Endothelial cell of umbilical vein (primary cell): ENCODE measurements around the gene RGPD3. TPM values are rescaled to one million over a fixed set of nuclear protein-coding genes. Genes with fewer than 3 reads are reported as not detected.

Experiments
- BruUV-seq: library from RNA; stranded (reverse); fragments of 400-500 nt; replicated peaks from 2 replicates; lab custom pipeline; 2021; lab: Mats Ljungman, UMichigan
- CTCF ChIA-PET: fragments of 300-600, 350-600 bp; sonication (Branson Sonifier 250); formaldehyde crosslinking; loops from one replicate; lab custom pipeline; 2021; ENCODE audit warnings: antibody characterized with exemption, inconsistent platforms; lab: Charles Lee
- POLR2A ChIA-PET: fragments of 300-600, 350-600 bp; sonication (Branson Sonifier 250); formaldehyde crosslinking; loops from one replicate; lab custom pipeline; 2021; ENCODE audit warnings: antibody characterized with exemption, inconsistent platforms; lab: Charles Lee
- DNase-seq: peaks from one replicate; pipeline ENCODE4 v3.0.0-alpha.2; 2011; ENCODE audit warnings: low read depth, low spot score
- FAIRE-seq: peaks from 2 replicates; lab custom pipeline; 2011; peaks lifted over from hg19 to GRCh38; lab: Jason Lieb, UNC
- H2AFZ ChIP-seq: 2 replicates; pipeline ENCODE4 v1.6.0; 2012; ENCODE audit warnings: low read depth, low read length, control low read depth, inconsistent platforms
- H3K27ac ChIP-seq: 2 replicates; pipeline ENCODE4 v1.5.1; 2011; ENCODE audit warnings: low read depth, mild to moderate bottlenecking, control low read depth, low read length, moderate library complexity; ENCODE audit not compliant: insufficient read depth
- H3K27me3 ChIP-seq, 2 experiments: 2 replicates each; pipeline versions ENCODE4 v1.6.0 to v1.6.1; 2011; ENCODE audit warnings: low read length in 2 of 2, mixed read lengths in 1 of 2; ENCODE audit not compliant: control insufficient read depth in 2 of 2, insufficient read depth in 2 of 2
- H3K36me3 ChIP-seq, 2 experiments: 2 replicates in 1 of 2; 3 replicates in 1 of 2; pipeline ENCODE4 v1.5.1; 2011; ENCODE audit warnings: low read length in 2 of 2, mild to moderate bottlenecking in 1 of 2, moderate library complexity in 1 of 2; ENCODE audit not compliant: control insufficient read depth in 2 of 2, insufficient read depth in 2 of 2; ENCODE audit errors: extremely low read depth in 1 of 2
- H3K4me1 ChIP-seq: 3 replicates; pipeline ENCODE4 v1.5.1; 2011; ENCODE audit warnings: mild to moderate bottlenecking, low read length; ENCODE audit not compliant: control insufficient read depth, insufficient read depth; ENCODE audit errors: extremely low read depth
- H3K4me2 ChIP-seq: 2 replicates; pipeline ENCODE4 v1.6.1; 2011; ENCODE audit warnings: low read length, control low read depth, mixed read lengths; ENCODE audit not compliant: insufficient read depth
- H3K4me3 ChIP-seq, 3 experiments: fragments of 200-600 bp in 1 of 3; sonication (generic), shearing (Covaris generic) in 1 of 3; replicated peaks in 1 of 3; 2 replicates each; pipeline ENCODE4 v1.5.1; 2011 to 2016; ENCODE audit warnings: control low read depth in 3 of 3, low read length in 3 of 3, mild to moderate bottlenecking in 2 of 3, inconsistent platforms in 1 of 3, low read depth in 1 of 3, moderate library complexity in 1 of 3; ENCODE audit not compliant: insufficient read depth in 1 of 3
- H3K79me2 ChIP-seq: 2 replicates; pipeline ENCODE4 v1.6.0; 2012; ENCODE audit warnings: low read length, inconsistent platforms; ENCODE audit not compliant: control insufficient read depth, insufficient read depth
- H3K9ac ChIP-seq: replicated peaks from 2 replicates; pipeline ENCODE3; 2011; ENCODE audit warnings: low read length, control low read depth; ENCODE audit not compliant: insufficient read depth; ENCODE audit errors: extremely low read depth
- H3K9me1 ChIP-seq: replicated peaks from 3 replicates; pipeline ENCODE4 v1.6.0; 2011; ENCODE audit warnings: mild to moderate bottlenecking, low read length; ENCODE audit not compliant: control insufficient read depth, insufficient read depth; ENCODE audit errors: extremely low read depth
- H3K9me3 ChIP-seq: replicated peaks from 2 replicates; pipeline ENCODE4 v1.5.1; 2012; ENCODE audit warnings: low read length, inconsistent platforms; ENCODE audit not compliant: control insufficient read depth, insufficient read depth
- H4K20me1 ChIP-seq: replicated peaks from 2 replicates; pipeline ENCODE3; 2011; ENCODE audit warnings: mild to moderate bottlenecking, low read length; ENCODE audit not compliant: control insufficient read depth, insufficient read depth; ENCODE audit errors: extremely low read depth
- EZH2 ChIP-seq: IDR thresholded peaks from 2 replicates; pipeline ENCODE4 v1.6.1; 2012; ENCODE audit warnings: borderline replicate concordance, low read depth, mild to moderate bottlenecking, moderate library complexity, low read length, inconsistent platforms; ENCODE audit not compliant: severe bottlenecking
- FOS ChIP-seq: IDR thresholded peaks from 2 replicates; pipeline ENCODE4 v1.6.1; 2011; ENCODE audit warnings: mild to moderate bottlenecking, low read length, moderate library complexity, borderline replicate concordance; ENCODE audit not compliant: insufficient read depth
- GATA2 ChIP-seq: IDR thresholded peaks from 2 replicates; pipeline ENCODE4 v1.7.0; 2011; ENCODE audit warnings: low read depth, mild to moderate bottlenecking, moderate library complexity, mixed read lengths, low read length; ENCODE audit not compliant: insufficient read length, insufficient read depth
- JUN ChIP-seq: IDR thresholded peaks from 2 replicates; pipeline ENCODE4 v1.6.1; 2011; ENCODE audit warnings: borderline replicate concordance, low read depth; ENCODE audit not compliant: insufficient read length, insufficient read depth
- MAX ChIP-seq: IDR thresholded peaks from 2 replicates; pipeline ENCODE4 v1.6.1; 2011; ENCODE audit not compliant: insufficient read depth, insufficient read length
- MYC ChIP-seq: IDR thresholded peaks from one replicate; pipeline ENCODE4 v1.6.1; 2011; ENCODE audit warnings: mild to moderate bottlenecking, low read depth, low read length
- POLR2A ChIP-seq: IDR thresholded peaks from 2 replicates; pipeline ENCODE4 v1.6.1; 2012; ENCODE audit warnings: low read depth, mild to moderate bottlenecking, control low read depth, low read length
- POLR2AphosphoS5 ChIP-seq: IDR thresholded peaks from 2 replicates; pipeline ENCODE4 v1.6.1; 2012; ENCODE audit warnings: low read depth, mild to moderate bottlenecking, control low read depth, low read length, moderate library complexity; ENCODE audit not compliant: insufficient read depth
- dilution Hi-C: fragments of 300-500 bp; cut with MboI; formaldehyde crosslinking; loops from one replicate; pipeline ENCODE4 v1.15.0; 2019; ENCODE audit warnings: low sequenced_read_pairs; ENCODE audit not compliant: extremely low pct_ligation_motif_present
- intact Hi-C: fragments of 100-400 bp; cut with micrococcal nuclease; formaldehyde crosslinking; loops from one replicate; pipeline ENCODE4 v1.10.0; 2022
- polyA plus RNA-seq, 4 experiments: library from polyadenylated mRNA; depleted of rRNA in 3 of 4; stranded (reverse) in 3 of 4; unstranded in 1 of 4; fragments of >200 nt; gene quantifications; 2 replicates each; pipeline versions ENCODE4 v1.2.1 to v1.2.3, GENCODE V29; 2011 to 2012; ENCODE audit warnings: missing spikeins in 1 of 4
- total RNA-seq: library from RNA; stranded (reverse); gene quantifications from 2 replicates; pipeline ENCODE4 v1.2.3, GENCODE V29; 2021
- TF ChIP-seq, protein P1 (sequence below), 2 donors: IDR thresholded peaks; 1 replicate in 1 of 2; 2 replicates in 1 of 2; pipeline ENCODE4 v1.5.1; 2011; ENCODE audit warnings: low read length in 2 of 2, mild to moderate bottlenecking in 2 of 2, moderate library complexity in 2 of 2, control low read depth in 1 of 2, inconsistent platforms in 1 of 2, low read depth in 1 of 2; ENCODE audit not compliant: insufficient read depth in 1 of 2; ENCODE audit errors: extremely low read depth in 1 of 2

RGPD3 gene
- total and polyA plus RNA-seq, 2 donors (not counting 3 experiments of a cell fraction or from before 2014, with no cell fraction given): 0.04 TPM; not detected in 1

- H3K4me3 ChIP-seq: no peak overlapping the region
- DNase-seq (no peak), FAIRE-seq (no peak)
- POLR2A ChIA-PET: no interaction called here
- dilution Hi-C loops (no loop called here), intact Hi-C loops (no loop called here)
- no peak overlapping the region for H3K4me2 ChIP-seq
- TF ChIP-seq EZH2 (no peak), FOS (no peak), GATA2 (no peak), POLR2A (no peak), JUN (no peak), POLR2AphosphoS5 (no peak), MYC (no peak), MAX (no peak)
- TF ChIP-seq, protein P1, sequence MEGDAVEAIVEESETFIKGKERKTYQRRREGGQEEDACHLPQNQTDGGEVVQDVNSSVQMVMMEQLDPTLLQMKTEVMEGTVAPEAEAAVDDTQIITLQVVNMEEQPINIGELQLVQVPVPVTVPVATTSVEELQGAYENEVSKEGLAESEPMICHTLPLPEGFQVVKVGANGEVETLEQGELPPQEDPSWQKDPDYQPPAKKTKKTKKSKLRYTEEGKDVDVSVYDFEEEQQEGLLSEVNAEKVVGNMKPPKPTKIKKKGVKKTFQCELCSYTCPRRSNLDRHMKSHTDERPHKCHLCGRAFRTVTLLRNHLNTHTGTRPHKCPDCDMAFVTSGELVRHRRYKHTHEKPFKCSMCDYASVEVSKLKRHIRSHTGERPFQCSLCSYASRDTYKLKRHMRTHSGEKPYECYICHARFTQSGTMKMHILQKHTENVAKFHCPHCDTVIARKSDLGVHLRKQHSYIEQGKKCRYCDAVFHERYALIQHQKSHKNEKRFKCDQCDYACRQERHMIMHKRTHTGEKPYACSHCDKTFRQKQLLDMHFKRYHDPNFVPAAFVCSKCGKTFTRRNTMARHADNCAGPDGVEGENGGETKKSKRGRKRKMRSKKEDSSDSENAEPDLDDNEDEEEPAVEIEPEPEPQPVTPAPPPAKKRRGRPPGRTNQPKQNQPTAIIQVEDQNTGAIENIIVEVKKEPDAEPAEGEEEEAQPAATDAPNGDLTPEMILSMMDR (IDR thresholded peaks at IDR 0.05; ENCODE audit: extremely low read depth in 1 of 2, insufficient read depth in 1 of 2, low read depth in 1 of 2, low read length in 2 of 2): no peak
- H3K9ac ChIP-seq: no peak overlapping the region
- no peaks in the 10 kb centered on the region for H3K4me1 ChIP-seq
- H2AFZ ChIP-seq: no peak overlapping the region
- H3K27ac ChIP-seq: no peak overlapping the region
- no peaks in the 10 kb centered on the region for H3K9me1 ChIP-seq
- no peaks in the 10 kb centered on the region for H3K9me3 ChIP-seq
- BruUV-seq: no TSS peak
- CTCF ChIA-PET: no interaction called here
- no peaks in the 10 kb centered on the region for H4K20me1 ChIP-seq
- H3K27me3 ChIP-seq: no peaks in the 10 kb centered on the region
- H3K79me2 ChIP-seq: no peaks in the 10 kb centered on the region
- H3K36me3 ChIP-seq: no peaks in the 10 kb centered on the region
These were observed 101.9 kb downstream of the RGPD3 start for GRCh38 chr2:106366204-106366885.
